ENCODE measurements around the gene GNAS-AS1.

Gene GNAS-AS1

DNA sequence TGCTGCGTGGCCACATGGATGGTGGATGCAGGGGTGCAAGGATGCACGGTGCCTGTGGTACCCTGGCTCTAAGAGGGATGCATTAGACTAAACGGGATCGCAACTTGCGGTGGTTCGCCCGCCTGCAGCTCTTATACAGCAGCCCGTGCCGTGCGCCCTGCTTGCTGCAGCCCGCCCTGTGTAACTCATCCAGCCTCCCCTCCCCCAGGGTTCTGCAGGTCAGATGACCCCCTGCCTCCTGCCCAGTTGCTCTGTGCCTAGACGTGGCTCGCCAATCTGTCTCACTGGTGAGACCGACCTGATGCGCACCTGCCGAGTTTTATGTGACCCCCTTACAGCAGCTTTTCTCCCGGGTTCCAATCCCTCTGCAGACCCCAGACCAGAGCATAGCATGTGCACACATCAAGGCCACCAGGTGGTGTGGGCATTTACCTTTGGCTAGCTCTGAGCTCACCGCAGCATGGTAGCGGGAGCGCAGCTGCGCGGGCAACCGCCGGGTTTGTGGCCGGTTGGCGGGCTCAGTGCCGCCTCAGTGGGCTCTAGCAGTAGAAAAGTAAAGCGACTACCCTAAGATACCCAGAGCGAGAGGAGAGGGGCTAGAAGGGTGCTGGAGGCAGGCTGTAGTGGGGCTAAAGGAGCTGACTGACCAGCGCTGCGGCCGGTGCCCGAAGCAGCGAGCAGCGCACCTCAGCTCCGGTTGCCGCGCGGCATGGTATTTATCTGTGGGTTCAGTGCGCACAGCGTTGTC is 693 bp upstream of the GNAS-AS1 start:
- in situ Hi-C loops (cut with HindIII; ENCODE audit: low pct_unique_long_range_greater_than_20kb, low sequenced_read_pairs), result no loop called here
- DNase-seq (ENCODE audit: low read depth in 1 of 2, low spot score in 1 of 2), result no peak
- TF ChIP-seq JUND (IDR thresholded peaks at IDR 0.05; ENCODE audit: low read depth), result no peak

GRCh38 chr20:58847463-58847862 is 3.2 kb downstream of the GNAS-AS1 start:
- DNase-seq (ENCODE audit: low read depth in 1 of 2, low spot score in 1 of 2), result no peak
- in situ Hi-C loops (cut with HindIII; ENCODE audit: low pct_unique_long_range_greater_than_20kb, low sequenced_read_pairs), result no loop called here
- TF ChIP-seq JUND (IDR thresholded peaks at IDR 0.05; ENCODE audit: low read depth), result no peak

- DNase-seq (ENCODE audit: low read depth in 1 of 2, low spot score in 1 of 2), result no peak
- no peak for TF ChIP-seq JUND (IDR thresholded peaks at IDR 0.05; ENCODE audit: low read depth)
- in situ Hi-C loops (cut with HindIII; ENCODE audit: low pct_unique_long_range_greater_than_20kb, low sequenced_read_pairs), result no loop called here
Observed at GRCh38 chr20:58845706-58846105, 5.0 kb downstream of the GNAS-AS1 start.

DNA sequence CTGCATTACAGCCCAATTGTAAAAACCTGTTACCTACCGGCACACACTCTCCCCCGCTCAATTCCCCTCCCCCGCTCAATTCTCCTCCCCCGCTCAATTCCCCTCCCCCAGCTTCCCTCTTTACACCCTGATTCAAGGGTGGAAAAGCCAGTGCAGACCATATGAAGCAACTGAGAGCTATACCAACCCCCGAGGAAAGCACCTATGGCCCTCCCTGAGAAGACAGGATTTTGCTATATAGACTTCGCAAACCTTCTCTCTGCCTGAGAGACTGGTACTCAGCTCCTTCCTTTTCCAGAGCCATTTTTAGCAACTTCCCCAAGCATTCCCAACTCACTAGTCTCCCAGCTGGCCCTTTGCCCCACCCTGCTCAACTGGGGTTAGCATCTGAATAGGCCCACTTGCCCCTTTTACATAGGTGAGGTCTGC is 7.6 kb downstream of the GNAS-AS1 start:
- no peak for DNase-seq (ENCODE audit: low read depth in 1 of 2, low spot score in 1 of 2)
- in situ Hi-C loops (cut with HindIII; ENCODE audit: low pct_unique_long_range_greater_than_20kb, low sequenced_read_pairs), result no loop called here
- no peak for TF ChIP-seq JUND (IDR thresholded peaks at IDR 0.05; ENCODE audit: low read depth)

- no peak for DNase-seq (ENCODE audit: low read depth in 1 of 2, low spot score in 1 of 2)
- in situ Hi-C loops (cut with HindIII; ENCODE audit: low pct_unique_long_range_greater_than_20kb, low sequenced_read_pairs), result no loop called here
- no peak for TF ChIP-seq JUND (IDR thresholded peaks at IDR 0.05; ENCODE audit: low read depth)
Observed at GRCh38 chr20:58842276-58842675, 8.4 kb downstream of the GNAS-AS1 start.

GRCh38 chr20:58841539-58842264 is 9.0 kb downstream of the GNAS-AS1 start:
- no peak for DNase-seq (ENCODE audit: low read depth in 1 of 2, low spot score in 1 of 2)
- TF ChIP-seq JUND (IDR thresholded peaks at IDR 0.05; ENCODE audit: low read depth), result no peak
- in situ Hi-C loops (cut with HindIII; ENCODE audit: low pct_unique_long_range_greater_than_20kb, low sequenced_read_pairs), result no loop called here

- no peak for DNase-seq (ENCODE audit: low read depth in 1 of 2, low spot score in 1 of 2)
- in situ Hi-C loops (cut with HindIII; ENCODE audit: low pct_unique_long_range_greater_than_20kb, low sequenced_read_pairs), result no loop called here
Observed at GRCh38 chr20:58840816-58841538, 9.7 kb downstream of the GNAS-AS1 start.

DNA sequence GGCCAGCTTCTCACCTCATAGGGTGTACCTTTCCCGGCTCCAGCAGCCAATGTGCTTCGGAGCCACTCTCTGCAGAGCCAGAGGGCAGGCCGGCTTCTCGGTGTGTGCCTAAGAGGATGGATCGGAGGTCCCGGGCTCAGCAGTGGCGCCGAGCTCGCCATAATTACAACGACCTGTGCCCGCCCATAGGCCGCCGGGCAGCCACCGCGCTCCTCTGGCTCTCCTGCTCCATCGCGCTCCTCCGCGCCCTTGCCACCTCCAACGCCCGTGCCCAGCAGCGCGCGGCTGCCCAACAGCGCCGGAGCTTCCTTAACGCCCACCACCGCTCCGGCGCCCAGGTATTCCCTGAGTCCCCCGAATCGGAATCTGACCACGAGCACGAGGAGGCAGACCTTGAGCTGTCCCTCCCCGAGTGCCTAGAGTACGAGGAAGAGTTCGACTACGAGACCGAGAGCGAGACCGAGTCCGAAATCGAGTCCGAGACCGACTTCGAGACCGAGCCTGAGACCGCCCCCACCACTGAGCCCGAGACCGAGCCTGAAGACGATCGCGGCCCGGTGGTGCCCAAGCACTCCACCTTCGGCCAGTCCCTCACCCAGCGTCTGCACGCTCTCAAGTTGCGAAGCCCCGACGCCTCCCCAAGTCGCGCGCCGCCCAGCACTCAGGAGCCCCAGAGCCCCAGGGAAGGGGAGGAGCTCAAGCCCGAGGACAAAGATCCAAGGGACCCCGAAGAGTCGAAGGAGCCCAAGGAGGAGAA is 10.5 kb downstream of the GNAS-AS1 start:
- no peak for TF ChIP-seq JUND (IDR thresholded peaks at IDR 0.05; ENCODE audit: low read depth)
- in situ Hi-C loops (cut with HindIII; ENCODE audit: low pct_unique_long_range_greater_than_20kb, low sequenced_read_pairs), result no loop called here
- DNase-seq (ENCODE audit: low read depth in 1 of 2, low spot score in 1 of 2), result peak in 1 of 2 experiments; percentile 45

More at GRCh38 chr20:58840816-58841538, 9.7 kb downstream of the GNAS-AS1 start:
- TF ChIP-seq JUND (IDR thresholded peaks at IDR 0.05; ENCODE audit: low read depth), result no peak

DNA sequence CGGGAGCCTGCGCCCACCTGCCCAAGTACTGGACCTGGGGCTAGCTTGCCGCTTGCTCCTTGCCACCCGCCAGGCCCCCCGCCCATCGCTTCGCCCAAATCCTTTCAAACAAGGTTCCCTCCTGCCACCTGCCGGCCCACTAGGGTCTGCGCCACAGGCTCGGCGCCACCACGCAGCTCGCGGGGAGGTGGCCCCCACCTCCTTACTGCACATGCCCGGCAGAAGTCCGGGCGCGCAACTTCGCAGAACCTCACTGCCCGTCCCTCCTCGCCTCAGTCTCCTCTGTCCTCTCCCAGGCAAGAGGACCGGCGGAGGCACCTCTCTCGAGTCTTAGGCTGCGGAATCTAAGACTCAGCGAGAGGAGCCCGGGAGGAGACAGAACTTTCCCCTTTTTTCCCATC is 11.2 kb downstream of the GNAS-AS1 start:
- peak; percentile 85 to 86 for DNase-seq (ENCODE audit: low read depth in 1 of 2, low spot score in 1 of 2)
- in situ Hi-C loops (cut with HindIII; ENCODE audit: low pct_unique_long_range_greater_than_20kb, low sequenced_read_pairs), result no loop called here
- no peak for TF ChIP-seq JUND (IDR thresholded peaks at IDR 0.05; ENCODE audit: low read depth)

DNA sequence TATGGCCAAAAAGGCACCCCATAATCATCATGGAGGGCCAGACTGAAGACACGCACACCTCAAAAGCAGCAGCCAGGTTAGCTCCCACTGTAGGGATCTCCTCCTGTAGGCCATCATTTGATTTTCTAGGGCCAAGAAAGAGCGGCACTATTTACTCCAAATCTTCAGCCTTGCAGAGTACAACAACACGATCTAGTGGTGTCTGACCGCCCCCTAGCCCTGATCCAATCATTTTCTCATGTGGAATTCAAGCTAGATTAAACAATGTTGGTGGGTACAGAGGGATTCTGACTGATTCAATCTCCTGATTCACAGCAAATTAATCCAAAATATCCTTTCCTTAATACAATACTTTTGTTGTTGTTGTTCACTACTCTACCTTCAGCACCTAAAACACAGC is 12.5 kb downstream of the GNAS-AS1 start:
- no peak for DNase-seq (ENCODE audit: low read depth in 1 of 2, low spot score in 1 of 2)
- in situ Hi-C loops (cut with HindIII; ENCODE audit: low pct_unique_long_range_greater_than_20kb, low sequenced_read_pairs), result no loop called here
- TF ChIP-seq JUND (IDR thresholded peaks at IDR 0.05; ENCODE audit: low read depth), result no peak

DNA sequence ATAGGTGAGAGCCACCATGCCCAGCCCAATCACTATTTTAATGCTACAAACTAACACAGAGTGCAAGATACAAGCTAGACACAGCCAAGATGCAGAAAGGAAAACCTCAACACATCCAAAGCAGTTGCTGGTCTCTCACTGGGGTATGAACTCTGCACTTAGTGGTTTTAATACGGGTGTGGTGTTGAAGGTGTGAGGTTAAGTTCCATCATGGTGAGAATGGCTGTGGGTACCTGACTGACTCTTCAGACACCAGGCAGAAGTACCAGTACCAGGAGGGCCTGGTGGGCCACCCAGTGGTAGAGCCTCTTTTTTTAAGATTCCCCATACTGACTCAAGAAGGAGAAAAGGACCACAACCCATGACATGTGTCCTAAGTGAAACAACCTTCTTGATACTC is 13.0 kb downstream of the GNAS-AS1 start:
- DNase-seq (ENCODE audit: low read depth in 1 of 2, low spot score in 1 of 2), result no peak
- in situ Hi-C loops (cut with HindIII; ENCODE audit: low pct_unique_long_range_greater_than_20kb, low sequenced_read_pairs), result no loop called here
- TF ChIP-seq JUND (IDR thresholded peaks at IDR 0.05; ENCODE audit: low read depth), result no peak

GRCh38 chr20:58836616-58837204 is 14.0 kb downstream of the GNAS-AS1 start:
- no peak for TF ChIP-seq JUND (IDR thresholded peaks at IDR 0.05; ENCODE audit: low read depth)
- in situ Hi-C loops (cut with HindIII; ENCODE audit: low pct_unique_long_range_greater_than_20kb, low sequenced_read_pairs), result no loop called here
- DNase-seq (ENCODE audit: low read depth in 1 of 2, low spot score in 1 of 2), result no peak
